Ishikawa (cell line): Measurements from ENCODE around the gene SLC25A47.

Source experiments
- MAX ChIP-seq: IDR thresholded peaks from 2 replicates; pipeline ENCODE4 v1.6.1; 2012
- RAD21 ChIP-seq: IDR thresholded peaks from 2 replicates; pipeline ENCODE4 v1.6.1; 2012; ENCODE audit warnings: low read depth
- REST ChIP-seq: IDR thresholded peaks from 2 replicates; pipeline ENCODE4 v1.6.1; 2012; ENCODE audit warnings: low read depth, mild to moderate bottlenecking
- TAF1 ChIP-seq: IDR thresholded peaks from 2 replicates; pipeline ENCODE4 v1.6.1; 2012; ENCODE audit warnings: low read depth, mild to moderate bottlenecking
- TCF12 ChIP-seq: IDR thresholded peaks from 2 replicates; pipeline ENCODE4 v1.6.1; 2012; ENCODE audit warnings: low read depth
- YY1 ChIP-seq: IDR thresholded peaks from 2 replicates; pipeline ENCODE4 v1.6.1; 2012; ENCODE audit warnings: low read depth

- no peak for TF ChIP-seq TAF1
- no peak for TF ChIP-seq YY1
- TF ChIP-seq REST, result no peak
- no peak for TF ChIP-seq RAD21
- TF ChIP-seq MAX, result no peak
- no peak for TF ChIP-seq TCF12
Measured at GRCh38 chr14:100302616-100303015, 20.5 kb upstream of the SLC25A47 start.
